Fibroblast of the aortic adventitia (primary cell): ENCODE data around the gene GJD3. TPM values are rescaled to one million over a fixed set of nuclear protein-coding genes. Genes with fewer than 3 reads are reported as not detected.
A peak's percentile ranks its signal among the peaks of the same experiment; 100 is the strongest.
"Not testable (repeated sequence)": the region's sequence is repeated elsewhere in the genome, so short reads cannot be mapped to it uniquely, and the experiment has no call there.

Experiments
- DNase-seq: peaks from one replicate; pipeline ENCODE4 v3.0.0-alpha.2; 2010; ENCODE audit warnings: low read depth
- H3K4me3 ChIP-seq: 2 replicates; pipeline ENCODE4 v1.5.1; 2011; ENCODE audit warnings: low read depth, mild to moderate bottlenecking, control low read depth, low read length, moderate library complexity
- total RNA-seq: library from RNA; depleted of rRNA; stranded (reverse); fragments of >200 nt; gene quantifications from 2 replicates; pipeline ENCODE4 v1.2.3, GENCODE V29; 2012; ENCODE audit warnings: low replicate concordance
- TF ChIP-seq, protein P1 (sequence below): IDR thresholded peaks from 2 replicates; pipeline ENCODE4 v1.5.1; 2011; ENCODE audit warnings: mild to moderate bottlenecking, low read length, control low read depth, inconsistent platforms; ENCODE audit not compliant: insufficient read depth

GJD3 gene, protein sequence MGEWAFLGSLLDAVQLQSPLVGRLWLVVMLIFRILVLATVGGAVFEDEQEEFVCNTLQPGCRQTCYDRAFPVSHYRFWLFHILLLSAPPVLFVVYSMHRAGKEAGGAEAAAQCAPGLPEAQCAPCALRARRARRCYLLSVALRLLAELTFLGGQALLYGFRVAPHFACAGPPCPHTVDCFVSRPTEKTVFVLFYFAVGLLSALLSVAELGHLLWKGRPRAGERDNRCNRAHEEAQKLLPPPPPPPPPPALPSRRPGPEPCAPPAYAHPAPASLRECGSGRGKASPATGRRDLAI
- 5.9 TPM in 1 of 2 replicates, not detected in the other for total RNA-seq

DNA sequence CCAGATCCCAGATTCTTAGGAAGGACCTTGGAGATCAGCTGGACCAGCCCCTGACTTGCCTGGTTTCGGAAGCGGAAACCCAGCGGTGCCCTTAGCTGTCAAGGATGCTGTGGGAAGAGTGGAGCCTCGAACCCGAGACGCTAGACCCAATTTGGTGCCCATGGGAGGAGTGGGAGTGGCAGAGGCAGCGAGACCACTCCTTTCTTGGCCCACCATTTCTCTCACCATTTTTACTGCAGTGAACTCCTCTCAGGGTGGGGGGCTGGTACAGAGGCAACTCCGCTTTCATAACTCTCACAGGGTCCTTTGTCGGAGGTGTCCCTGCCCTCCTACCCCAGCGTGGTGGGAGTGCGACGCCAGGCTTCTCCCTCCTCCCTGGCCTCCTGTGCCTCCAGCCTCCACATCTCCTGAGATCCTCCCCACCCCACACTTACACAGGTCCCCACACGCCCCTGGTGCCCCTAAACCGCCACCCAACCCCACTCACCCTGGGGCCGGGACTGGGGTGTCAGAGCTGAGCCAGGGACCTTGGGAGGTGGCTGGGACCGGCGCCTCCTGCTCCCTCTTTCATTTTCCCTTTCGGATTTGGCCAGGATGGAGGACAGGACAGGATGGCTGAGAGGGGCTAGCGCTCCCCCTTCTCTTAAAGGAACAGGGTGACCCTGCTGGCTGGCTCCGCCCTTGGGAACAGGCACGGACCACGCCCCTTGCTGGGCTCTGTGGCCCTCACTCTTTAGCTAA, at the start of gene GJD3:
GJD3 (minus strand) TSS at position 617 of the 741 bp plus-strand sequence. CDS start 922 bp downstream, outside the sequence.
- H3K4me3 ChIP-seq = peak within 1 kb of the TSS; percentile 64
- TF ChIP-seq, protein P1, sequence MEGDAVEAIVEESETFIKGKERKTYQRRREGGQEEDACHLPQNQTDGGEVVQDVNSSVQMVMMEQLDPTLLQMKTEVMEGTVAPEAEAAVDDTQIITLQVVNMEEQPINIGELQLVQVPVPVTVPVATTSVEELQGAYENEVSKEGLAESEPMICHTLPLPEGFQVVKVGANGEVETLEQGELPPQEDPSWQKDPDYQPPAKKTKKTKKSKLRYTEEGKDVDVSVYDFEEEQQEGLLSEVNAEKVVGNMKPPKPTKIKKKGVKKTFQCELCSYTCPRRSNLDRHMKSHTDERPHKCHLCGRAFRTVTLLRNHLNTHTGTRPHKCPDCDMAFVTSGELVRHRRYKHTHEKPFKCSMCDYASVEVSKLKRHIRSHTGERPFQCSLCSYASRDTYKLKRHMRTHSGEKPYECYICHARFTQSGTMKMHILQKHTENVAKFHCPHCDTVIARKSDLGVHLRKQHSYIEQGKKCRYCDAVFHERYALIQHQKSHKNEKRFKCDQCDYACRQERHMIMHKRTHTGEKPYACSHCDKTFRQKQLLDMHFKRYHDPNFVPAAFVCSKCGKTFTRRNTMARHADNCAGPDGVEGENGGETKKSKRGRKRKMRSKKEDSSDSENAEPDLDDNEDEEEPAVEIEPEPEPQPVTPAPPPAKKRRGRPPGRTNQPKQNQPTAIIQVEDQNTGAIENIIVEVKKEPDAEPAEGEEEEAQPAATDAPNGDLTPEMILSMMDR = no peak
- no peak for DNase-seq

DNA sequence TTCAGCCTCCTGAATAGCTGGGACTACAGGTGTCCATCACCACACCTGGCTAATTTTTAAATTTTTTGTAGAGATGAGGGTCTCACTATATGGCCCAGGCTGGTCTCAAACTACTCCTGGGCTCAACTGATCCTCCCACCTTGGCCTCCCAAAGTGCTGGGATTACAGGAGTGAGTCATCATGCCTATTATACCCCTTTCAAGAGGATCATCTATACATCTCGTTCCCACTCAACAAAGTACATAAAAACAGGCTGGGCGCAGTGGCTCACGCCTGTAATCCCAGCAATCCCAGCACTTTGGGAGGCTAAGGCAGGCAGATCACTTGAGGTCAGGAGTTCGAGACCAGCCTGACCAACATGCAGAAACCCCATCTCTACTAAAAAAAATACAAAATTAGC, 49.8 kb upstream of the GJD3 start:
- H3K4me3 ChIP-seq, DNase-seq: not testable (repeated sequence)

DNA sequence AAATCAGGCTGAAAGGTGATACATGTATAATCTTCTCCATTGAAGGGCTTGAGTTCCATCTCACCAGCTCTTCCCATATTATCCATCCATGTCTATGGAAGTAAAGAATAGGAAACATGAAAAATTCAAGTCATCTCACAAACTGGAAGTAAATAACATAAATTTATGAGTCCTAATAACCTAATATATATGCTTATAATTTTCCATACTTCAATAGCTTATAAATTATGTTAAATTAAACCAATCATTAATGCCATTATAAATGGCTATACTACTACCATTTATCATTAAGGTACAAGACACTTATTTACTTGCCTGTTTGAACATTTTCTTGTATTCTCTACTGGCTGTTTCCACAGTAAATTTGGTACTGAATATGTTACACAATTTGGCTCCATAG, 48.3 kb upstream of the GJD3 start:
- TF ChIP-seq, protein P1 = no peak
- no peak overlapping the region for H3K4me3 ChIP-seq
- no peak for DNase-seq

DNA sequence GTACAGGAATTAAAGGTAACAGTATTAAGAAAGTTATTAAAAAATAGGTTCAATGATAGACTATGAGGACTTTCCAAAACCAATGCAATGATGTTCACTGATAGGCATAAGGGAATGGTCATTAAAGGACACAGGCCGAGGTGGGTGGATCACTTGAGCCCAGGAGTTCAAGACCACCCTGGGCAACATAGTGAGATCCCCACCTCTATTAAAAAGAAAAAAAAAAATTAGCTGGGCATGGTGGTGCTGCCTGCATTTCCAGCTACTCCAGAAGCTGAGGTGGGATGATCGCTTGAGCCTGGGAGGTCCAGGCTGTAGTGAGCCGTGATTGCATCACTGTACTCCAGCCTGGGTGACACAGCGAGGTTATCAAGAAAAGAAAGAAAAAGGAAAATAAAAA, 47.3 kb upstream of the GJD3 start:
- no peak overlapping the region for H3K4me3 ChIP-seq
- TF ChIP-seq, protein P1 = no peak
- DNase-seq = no peak

DNA sequence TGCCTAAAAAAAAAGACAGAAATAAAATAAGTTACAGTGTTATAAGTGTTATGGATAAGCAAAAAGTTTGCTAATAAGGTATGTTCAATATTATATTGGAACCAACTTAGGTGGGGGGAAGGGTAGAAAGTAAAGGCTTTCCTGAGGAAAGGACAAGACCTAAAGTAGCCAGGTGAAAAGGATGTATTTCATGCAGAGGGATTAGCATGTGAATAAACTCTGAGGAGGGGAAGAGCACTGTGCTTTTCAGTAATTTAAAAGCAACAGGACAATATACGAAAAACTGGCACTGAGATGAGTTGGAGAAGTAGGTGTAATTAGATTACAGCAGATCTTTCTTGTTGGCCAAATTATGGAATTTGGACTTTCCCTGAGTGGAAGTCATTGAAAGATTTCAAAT, 45.5 kb upstream of the GJD3 start:
- TF ChIP-seq, protein P1 = no peak
- no peak overlapping the region for H3K4me3 ChIP-seq

DNA sequence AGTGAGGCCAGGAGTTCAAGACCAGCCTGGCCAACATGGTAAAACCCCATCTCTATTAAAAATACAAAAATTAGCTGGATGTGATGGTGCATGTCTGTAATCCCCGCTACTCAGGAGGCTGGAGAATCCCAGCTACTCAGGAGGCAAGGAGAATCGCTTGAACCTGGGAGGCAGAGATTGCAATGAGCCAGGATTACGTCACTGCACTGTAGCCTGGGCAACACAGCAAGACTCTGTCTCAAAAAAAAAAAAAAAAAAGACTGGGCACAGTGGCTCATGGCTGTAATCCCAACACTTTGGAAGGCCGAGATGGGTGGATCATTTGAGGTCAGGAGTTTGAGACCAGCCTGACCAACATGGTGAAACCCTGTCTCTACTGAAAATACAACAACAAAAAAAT, 45.0 kb upstream of the GJD3 start:
- DNase-seq, H3K4me3 ChIP-seq: not testable (repeated sequence)

More for the DNA sequence above, 45.5 kb upstream of the GJD3 start:
- no peak for DNase-seq

DNA sequence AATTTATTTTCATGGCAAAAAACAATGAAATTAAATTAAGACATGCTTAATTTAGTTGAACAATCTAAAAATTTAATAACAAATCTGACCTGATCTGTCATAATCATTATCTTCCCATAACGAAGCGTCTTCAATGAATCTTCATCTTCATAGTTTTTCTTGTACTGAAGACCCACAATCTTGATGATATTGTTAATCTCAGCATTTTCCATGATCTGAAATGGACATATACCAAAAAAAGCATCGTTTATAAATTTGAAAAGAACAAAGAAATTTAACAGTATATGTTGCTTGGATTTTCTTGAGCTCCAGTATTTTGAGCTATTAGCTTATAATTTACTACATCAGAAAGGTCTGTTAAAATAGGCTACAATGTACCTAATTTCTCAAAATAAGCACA, 42.9 kb upstream of the GJD3 start:
- TF ChIP-seq, protein P1 = no peak
- H3K4me3 ChIP-seq = no peak overlapping the region
- DNase-seq = no peak
